K562 (cell line): Measurements from ENCODE around the gene MAD2L1BP. TPM values are rescaled to one million over a fixed set of nuclear protein-coding genes. Genes with fewer than 3 reads are reported as not detected.

Experiments
- ARID1B ChIP-seq: fragments of 450-650 bp; IDR thresholded peaks from 2 replicates; pipeline ENCODE4 v1.6.1; 2016; ENCODE audit warnings: antibody characterized with exemption, mild to moderate bottlenecking, inconsistent platforms
- CXXC5 ChIP-seq: fragments of 250-450 bp; sonication (Bioruptor Pico); IDR thresholded peaks from 2 replicates; pipeline ENCODE4 v1.8.0; 2022; ENCODE audit warnings: inconsistent platforms, mild to moderate bottlenecking, moderate library complexity
- ELF2 ChIP-seq: fragments of 250-450 bp; sonication (Bioruptor Pico); IDR thresholded peaks from 2 replicates; pipeline ENCODE4 v1.5.0; 2021; ENCODE audit warnings: mild to moderate bottlenecking
- KLF10 ChIP-seq: fragments of 250-450 bp; sonication (Bioruptor Pico); IDR thresholded peaks from 2 replicates; pipeline ENCODE4 v1.6.1; 2021; ENCODE audit warnings: matching md5 sums
- MAFK ChIP-seq: IDR thresholded peaks from 2 replicates; pipeline ENCODE4 v1.6.1; 2011; ENCODE audit warnings: low read length, improper control_type of control experiment
- MTA3 ChIP-seq: fragments of 450-650 bp; formaldehyde crosslinking; IDR thresholded peaks from 2 replicates; pipeline ENCODE4 v1.6.1; 2017; ENCODE audit warnings: mild to moderate bottlenecking, borderline replicate concordance
- PHF20 ChIP-seq: fragments of 450-650 bp; IDR thresholded peaks from 2 replicates; pipeline ENCODE4 v1.6.1; 2018; ENCODE audit not compliant: partially characterized antibody
- RBM25 ChIP-seq: fragments of 200-400 bp; formaldehyde crosslinking; IDR thresholded peaks from 2 replicates; pipeline ENCODE4 v1.6.1; 2018; ENCODE audit warnings: low read length, low read depth, moderate library complexity; ENCODE audit not compliant: severe bottlenecking
- SNAPC5 ChIP-seq: fragments of 250-450 bp; sonication (Bioruptor Pico); IDR thresholded peaks from 2 replicates; pipeline ENCODE4 v1.8.0; 2021; ENCODE audit warnings: moderate library complexity, mild to moderate bottlenecking, inconsistent platforms
- SRSF3 ChIP-seq: fragments of 200-400 bp; formaldehyde crosslinking; IDR thresholded peaks from 2 replicates; pipeline ENCODE4 v1.6.1; 2016; ENCODE audit warnings: mild to moderate bottlenecking, low read length, moderate library complexity; ENCODE audit not compliant: insufficient read depth
- TAF9B ChIP-seq: fragments of 450-650 bp; IDR thresholded peaks from 2 replicates; pipeline ENCODE4 v1.6.1; 2018; ENCODE audit warnings: mild to moderate bottlenecking; ENCODE audit not compliant: partially characterized antibody
- TARDBP ChIP-seq: fragments of 450-650 bp; IDR thresholded peaks from 2 replicates; pipeline ENCODE4 v1.6.1; 2016
- TFAP4 ChIP-seq: sonication (generic); formaldehyde crosslinking; IDR thresholded peaks from 2 replicates; pipeline ENCODE4 v1.8.0; 2022; ENCODE audit warnings: missing genetic modification reagents, mild to moderate bottlenecking, moderate library complexity, borderline replicate concordance
- ZMIZ1 ChIP-seq, 2 experiments: fragments of 150-350 bp in 1 of 2; IDR thresholded peaks; 2 replicates each; pipeline ENCODE4 v1.6.1; 2012 to 2016; ENCODE audit warnings: low read depth in 2 of 2, low read length in 2 of 2, mild to moderate bottlenecking in 1 of 2, moderate library complexity in 1 of 2
- ZNF263 ChIP-seq: sonication (generic); formaldehyde crosslinking; IDR thresholded peaks from 2 replicates; pipeline ENCODE4 v1.8.0; 2022; ENCODE audit warnings: mild to moderate bottlenecking, missing genetic modification reagents, borderline replicate concordance
- ZNF57 ChIP-seq: fragments of 450-650 bp; formaldehyde crosslinking; IDR thresholded peaks from 2 replicates; pipeline ENCODE4 v1.4.0; 2020; ENCODE audit warnings: mild to moderate bottlenecking, moderate library complexity
- ZNF655 ChIP-seq: fragments of 250-450 bp; sonication (Bioruptor Pico); IDR thresholded peaks from 2 replicates; pipeline ENCODE4 v1.5.0; 2021
- ZNF740 ChIP-seq, 3 experiments: fragments of 200-800 bp in 1 of 3; sonication (Bioruptor generic) in 1 of 3; sonication (generic) in 1 of 3; formaldehyde crosslinking in 1 of 3; IDR thresholded peaks; 2 replicates each; pipeline versions ENCODE4 v1.6.1 to v1.8.0; 2016 to 2022; ENCODE audit warnings: mild to moderate bottlenecking in 2 of 3, missing compliant biosample characterization in 2 of 3, missing genetic modification characterization in 2 of 3, missing genetic modification reagents in 1 of 3
- polyA plus RNA-seq, 8 experiments: library from polyadenylated mRNA; depleted of rRNA in 4 of 8; stranded (reverse) in 5 of 8; unstranded in 3 of 8; fragments of >200 nt; fragmentation: Nextera tagmentation in 2 of 8; fragmentation: Illumina TruSeq in 1 of 8; extraction: Ambion mirVana in 2 of 8; extraction: Trizol in 1 of 8; gene quantifications; 2 replicates each; pipeline versions ENCODE4 v1.2.1 to v1.2.3, GENCODE V29; 2011 to 2014; ENCODE audit warnings: inconsistent platforms in 1 of 8, missing spikeins in 1 of 8
- total RNA-seq, 7 experiments: library from RNA; depleted of rRNA in 6 of 7; stranded (reverse); fragments of >200 nt in 6 of 7; fragmentation: Illumina TruSeq in 2 of 7; extraction: Trizol in 2 of 7; gene quantifications; 2 replicates each; pipeline versions ENCODE4 v1.2.1 to v1.2.3, GENCODE V29; 2011 to 2021; ENCODE audit warnings: low replicate concordance in 1 of 7

Gene MAD2L1BP
- total and polyA plus RNA-seq, 9 of the 15 experiments (the other 6 are each of a cell fraction or from before 2014, with no cell fraction given): 69.7 to 321 (median 111) TPM

- TF ChIP-seq ZNF263 (CRISPR knock-in tag) (peak; percentile 22; the same call in 1 of the 2 replicates), PHF20 (peak; percentile 81), SNAPC5 (no peak), MTA3 (peak; percentile 90), ARID1B (peak; percentile 75), CXXC5 (CRISPR knock-in tag) (peak; percentile 98), ZMIZ1 (IDR thresholded peaks at IDR 0.05; ENCODE audit: low read depth in 2 of 2, low read length in 2 of 2) (peak in 1 of 2 experiments; percentile 76; a peak in 1 of 4 replicates), RBM25 (peak; percentile 66), KLF10 (CRISPR knock-in tag) (no peak), ZNF655 (CRISPR knock-in tag) (no peak), ZNF57 (0 out of 2 replicates have a peak, but pooled peaks have one; percentile 33), TAF9B (no peak), ZNF740 (CRISPR knock-in tag; IDR thresholded peaks at IDR 0.05) (peak; percentile 67; the same call in 1 of the 2 replicates), ZNF740 (tag; IDR thresholded peaks at IDR 0.05) (peak in 1 of 2 experiments; percentile 81; a peak in 1 of 4 replicates), TARDBP (0 out of 2 replicates have a peak, but pooled peaks have one; percentile 26), TFAP4 (CRISPR knock-in tag) (peak; percentile 59; the same call in 1 of the 2 replicates), ELF2 (peak; percentile 95), MAFK (no peak), SRSF3 (no peak)
Measured at GRCh38 chr6:43635387-43636307, at the start of gene MAD2L1BP (continued).
